ENCODE results near the gene ALS2CL. TPM values are rescaled to one million over a fixed set of nuclear protein-coding genes. Genes with fewer than 3 reads are reported as not detected.

The ALS2CL gene
- total and polyA plus RNA-seq, 9 donors, result 3.3 to 13.2 (median 6.2) TPM

DNA sequence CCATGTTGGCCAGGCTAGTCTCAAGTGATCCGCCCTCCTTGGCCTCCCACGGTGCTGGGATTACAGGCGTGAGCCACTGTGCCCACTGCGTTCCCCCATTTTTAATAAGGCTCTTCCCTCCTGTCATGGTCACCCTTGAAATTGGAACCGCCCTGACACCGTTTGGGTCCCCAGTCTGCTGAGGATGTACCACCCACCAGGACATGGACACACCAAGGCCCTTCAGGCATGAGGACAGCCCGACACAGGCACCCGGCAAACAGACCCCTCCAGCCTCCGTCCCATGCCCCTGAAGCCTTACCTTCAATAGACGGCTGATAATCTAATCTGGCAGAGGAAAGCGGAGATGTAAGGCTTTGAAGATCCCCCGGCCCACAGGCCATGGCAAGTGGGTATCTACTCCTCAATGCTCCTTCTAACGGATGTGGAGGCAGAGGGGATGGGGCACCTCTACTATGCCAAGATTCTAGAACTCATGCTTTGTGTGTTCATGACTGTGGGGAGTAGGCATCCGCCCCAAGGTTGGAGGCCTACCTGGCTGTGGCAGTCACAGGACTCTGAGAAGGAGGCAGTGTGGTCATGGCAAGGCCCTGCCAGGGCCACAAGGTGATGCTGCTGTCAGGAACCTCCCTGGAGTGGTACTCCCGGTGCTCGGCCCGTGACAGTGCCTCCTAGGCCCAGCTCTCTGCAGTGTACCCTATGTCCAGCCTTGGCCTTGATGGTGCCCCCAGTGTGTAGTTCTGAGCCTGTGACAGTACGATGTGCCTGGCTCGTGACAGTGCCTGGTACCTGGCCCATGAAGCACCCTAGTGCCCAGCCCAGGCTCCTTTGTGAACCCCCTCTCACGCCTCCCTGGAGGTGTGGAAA, 42.8 kb upstream of the ALS2CL start:
- TF ChIP-seq, protein P1, sequence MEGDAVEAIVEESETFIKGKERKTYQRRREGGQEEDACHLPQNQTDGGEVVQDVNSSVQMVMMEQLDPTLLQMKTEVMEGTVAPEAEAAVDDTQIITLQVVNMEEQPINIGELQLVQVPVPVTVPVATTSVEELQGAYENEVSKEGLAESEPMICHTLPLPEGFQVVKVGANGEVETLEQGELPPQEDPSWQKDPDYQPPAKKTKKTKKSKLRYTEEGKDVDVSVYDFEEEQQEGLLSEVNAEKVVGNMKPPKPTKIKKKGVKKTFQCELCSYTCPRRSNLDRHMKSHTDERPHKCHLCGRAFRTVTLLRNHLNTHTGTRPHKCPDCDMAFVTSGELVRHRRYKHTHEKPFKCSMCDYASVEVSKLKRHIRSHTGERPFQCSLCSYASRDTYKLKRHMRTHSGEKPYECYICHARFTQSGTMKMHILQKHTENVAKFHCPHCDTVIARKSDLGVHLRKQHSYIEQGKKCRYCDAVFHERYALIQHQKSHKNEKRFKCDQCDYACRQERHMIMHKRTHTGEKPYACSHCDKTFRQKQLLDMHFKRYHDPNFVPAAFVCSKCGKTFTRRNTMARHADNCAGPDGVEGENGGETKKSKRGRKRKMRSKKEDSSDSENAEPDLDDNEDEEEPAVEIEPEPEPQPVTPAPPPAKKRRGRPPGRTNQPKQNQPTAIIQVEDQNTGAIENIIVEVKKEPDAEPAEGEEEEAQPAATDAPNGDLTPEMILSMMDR (IDR thresholded peaks at IDR 0.05), result no peak
- no peak for TF ChIP-seq POLR2A (IDR thresholded peaks at IDR 0.05)
- no peak for TF ChIP-seq EP300 (IDR thresholded peaks at IDR 0.05)
- WGBS, 3 donors, result 83 to 92% (median 84%) methylated on average over 20 of the region's 20 CpGs
- Histone ChIP-seq H3K9me3 (no peaks in the 10 kb centered on the region), H3K36me3 (no peaks in the 10 kb centered on the region), H3K4me1 (ENCODE audit: insufficient read depth) (no peaks in the 10 kb centered on the region), H3K27ac (no peak overlapping the region), H3K4me3 (no peak overlapping the region), H3K27me3 (no peaks in the 10 kb centered on the region)
- no peak for DNase-seq
- intact Hi-C loops (cut with DNase I), result no loop called here

DNA sequence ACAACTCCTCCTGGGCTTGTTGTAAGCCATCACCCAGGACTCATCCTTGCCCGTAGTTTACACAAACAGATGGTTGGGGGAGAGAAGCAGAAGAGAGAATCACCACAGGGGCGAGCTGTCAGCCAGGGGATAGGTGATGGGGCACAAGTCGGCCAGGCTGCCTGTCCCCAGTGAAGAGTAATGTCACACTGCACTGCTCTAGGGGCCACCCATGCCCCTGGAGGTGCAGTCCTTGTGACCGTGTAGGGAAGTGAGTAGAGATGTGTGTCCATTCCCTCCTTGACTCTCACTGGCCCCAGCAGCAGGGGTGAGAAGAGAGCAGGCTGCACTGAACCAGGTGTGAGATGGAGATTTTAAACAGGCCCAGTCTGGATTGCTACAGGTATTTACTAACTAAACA, 41.3 kb upstream of the ALS2CL start:
- intact Hi-C loops (cut with DNase I), result no loop called here
- Histone ChIP-seq H3K9me3 (no peaks in the 10 kb centered on the region), H3K27me3 (no peaks in the 10 kb centered on the region), H3K4me3 (no peak overlapping the region), H3K27ac (no peak overlapping the region), H3K36me3 (no peaks in the 10 kb centered on the region), H3K4me1 (ENCODE audit: insufficient read depth) (no peaks in the 10 kb centered on the region)
- no peak for DNase-seq
- TF ChIP-seq EP300 (IDR thresholded peaks at IDR 0.05) (no peak), POLR2A (IDR thresholded peaks at IDR 0.05) (no peak)
- TF ChIP-seq, protein P1 (IDR thresholded peaks at IDR 0.05), result no peak
- WGBS, 3 donors, result 59 to 68% (median 60%) methylated on average over 4 of the region's 4 CpGs

DNA sequence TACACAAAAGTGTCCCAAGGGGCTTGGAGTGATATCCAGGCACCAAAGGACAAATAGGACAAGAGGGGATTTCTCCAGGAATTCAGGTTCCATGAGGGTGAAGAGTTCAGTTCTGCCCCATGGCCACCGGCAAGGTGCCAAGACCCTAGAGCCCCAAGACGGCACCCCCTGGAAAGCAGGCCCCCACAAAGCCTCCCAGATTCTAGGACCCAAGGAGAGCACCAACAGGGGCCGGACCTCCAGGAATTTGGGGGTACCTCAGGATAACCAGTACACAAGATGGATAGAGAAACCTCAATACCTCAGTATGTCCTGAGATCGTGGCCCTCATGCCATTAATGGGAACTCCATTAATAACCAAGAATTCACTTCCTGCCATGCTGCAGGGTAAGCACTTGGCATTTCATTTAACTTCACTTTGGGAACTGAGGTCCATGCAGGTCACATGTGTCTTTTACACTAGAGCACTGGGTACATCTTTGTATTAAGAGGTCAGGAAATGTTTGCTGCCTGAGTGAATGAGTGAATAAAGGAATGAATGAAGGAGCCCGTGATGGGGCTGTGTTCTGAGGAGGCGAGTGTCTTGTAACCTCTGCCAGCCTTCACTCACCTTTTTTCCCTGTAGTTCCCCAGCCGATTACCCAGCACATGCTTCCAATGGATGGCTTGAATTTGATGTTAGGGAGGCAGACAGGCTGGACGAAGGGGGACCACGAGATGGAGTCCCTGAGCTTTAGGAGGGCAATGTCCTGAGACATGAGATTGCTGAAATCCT, 39.7 kb upstream of the ALS2CL start:
- Histone ChIP-seq H3K36me3 (no peaks in the 10 kb centered on the region), H3K27me3 (no peaks in the 10 kb centered on the region), H3K4me1 (ENCODE audit: insufficient read depth) (no peaks in the 10 kb centered on the region), H3K27ac (no peak overlapping the region), H3K4me3 (no peak overlapping the region), H3K9me3 (no peaks in the 10 kb centered on the region)
- intact Hi-C loops (cut with DNase I), result no loop called here
- WGBS, 3 donors, result 84 to 88% (median 86%) methylated on average over 9 of the region's 9 CpGs
- DNase-seq, result no peak
- no peak for TF ChIP-seq POLR2A (IDR thresholded peaks at IDR 0.05)
- TF ChIP-seq, protein P1 (IDR thresholded peaks at IDR 0.05), result no peak
- TF ChIP-seq EP300 (IDR thresholded peaks at IDR 0.05), result no peak

DNA sequence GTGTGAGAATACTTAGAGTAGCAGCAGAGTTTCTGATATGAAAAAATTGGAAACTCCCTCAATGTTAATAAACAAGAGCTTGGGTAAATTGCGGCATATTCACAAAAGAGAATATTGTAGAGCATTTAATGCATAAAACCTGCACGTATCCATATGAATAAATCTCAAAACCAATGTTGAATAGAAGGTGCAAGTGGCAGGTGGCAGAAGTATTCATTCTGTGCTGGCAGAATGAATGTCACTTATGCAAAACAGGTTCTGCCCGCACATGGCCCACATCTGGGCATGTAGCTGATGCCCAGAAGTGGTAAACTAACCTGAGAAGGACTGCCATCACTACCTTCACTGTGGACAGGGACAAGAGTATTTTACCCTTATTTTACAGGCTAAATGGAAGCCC, 38.3 kb upstream of the ALS2CL start:
- no peaks in the 10 kb centered on the region for H3K36me3 ChIP-seq
- no peak overlapping the region for H3K27ac ChIP-seq
- intact Hi-C loops (cut with DNase I), result no loop called here
- no peaks in the 10 kb centered on the region for H3K4me1 ChIP-seq (ENCODE audit: insufficient read depth)
- H3K4me3 ChIP-seq, result no peak overlapping the region
- 86 to 91% (median 90%) methylated on average over 3 of the region's 3 CpGs for WGBS, 3 donors
- H3K27me3 ChIP-seq, result no peaks in the 10 kb centered on the region
- TF ChIP-seq EP300 (IDR thresholded peaks at IDR 0.05), result no peak
- TF ChIP-seq, protein P1 (IDR thresholded peaks at IDR 0.05), result no peak
- no peak for TF ChIP-seq POLR2A (IDR thresholded peaks at IDR 0.05)
- no peaks in the 10 kb centered on the region for H3K9me3 ChIP-seq
- no peak for DNase-seq

Data from ovary (tissue), 9 donors.